A673 (cell line): ENCODE results near the gene FAM13A. TPM values are rescaled to one million over a fixed set of nuclear protein-coding genes. Genes with fewer than 3 reads are reported as not detected.

ENCODE experiments used
- Bru-seq: library from RNA; stranded (reverse); fragments of 400-500 nt; gene quantifications from one replicate; lab custom pipeline; 2021; lab: Mats Ljungman, UMichigan
- BruChase-seq, 2 experiments: library from RNA; stranded (reverse); fragments of 400-500 nt; gene quantifications; one replicate each; lab custom pipeline; 2021; lab: Mats Ljungman, UMichigan
- BruUV-seq: library from RNA; stranded (reverse); fragments of 400-500 nt; replicated peaks from 2 replicates; lab custom pipeline; 2021; lab: Mats Ljungman, UMichigan
- CTCF ChIA-PET: fragments of 300-600 bp; sonication (Branson Sonifier 250); formaldehyde crosslinking; loops from one replicate; lab custom pipeline; 2022; ENCODE audit warnings: antibody characterized with exemption; lab: Charles Lee
- POLR2A ChIA-PET: fragments of 300-600 bp; sonication (Branson Sonifier 250); formaldehyde crosslinking; loops from one replicate; lab custom pipeline; 2022; ENCODE audit warnings: antibody characterized with exemption; ENCODE audit not compliant: low non-redundant PET; lab: Charles Lee
- DNase-seq: peaks from one replicate; pipeline ENCODE4 v3.0.0-alpha.2; 2015; ENCODE audit warnings: low spot score
- H3K27ac ChIP-seq: fragments of 200-600 bp; sonication (generic); 2 replicates; pipeline ENCODE4 v1.5.1; 2016; ENCODE audit warnings: mixed run types, low read depth, mild to moderate bottlenecking, mixed read lengths, antibody characterized with exemption, low read length; ENCODE audit not compliant: poor library complexity, severe bottlenecking
- H3K27me3 ChIP-seq: fragments of 200-600 bp; sonication (generic); replicated peaks from 2 replicates; pipeline ENCODE4 v1.6.1; 2017; ENCODE audit warnings: mixed run types, low read depth, mild to moderate bottlenecking, mixed read lengths, antibody characterized with exemption, low read length; ENCODE audit not compliant: insufficient read depth, poor library complexity
- H3K36me3 ChIP-seq: fragments of 200-600 bp; sonication (generic); 2 replicates; pipeline ENCODE4 v1.6.1; 2016; ENCODE audit warnings: mixed run types, mild to moderate bottlenecking, mixed read lengths, antibody characterized with exemption, low read length; ENCODE audit not compliant: insufficient read depth, poor library complexity, severe bottlenecking
- H3K4me1 ChIP-seq: fragments of 200-600 bp; sonication (generic); 2 replicates; pipeline ENCODE4 v1.6.1; 2017; ENCODE audit warnings: mixed run types, mild to moderate bottlenecking, mixed read lengths, antibody characterized with exemption, low read length; ENCODE audit not compliant: insufficient read depth, poor library complexity, severe bottlenecking
- H3K4me3 ChIP-seq: fragments of 200-600 bp; sonication (generic); 2 replicates; pipeline ENCODE4 v1.5.1; 2016; ENCODE audit warnings: low read depth, mixed run types, mild to moderate bottlenecking, mixed read lengths, low read length; ENCODE audit not compliant: poor library complexity, severe bottlenecking
- H3K9me3 ChIP-seq: fragments of 200-600 bp; sonication (generic); 2 replicates; pipeline ENCODE4 v1.6.1; 2016; ENCODE audit warnings: mixed run types, low read depth, mild to moderate bottlenecking, mixed read lengths, antibody characterized with exemption, low read length; ENCODE audit not compliant: poor library complexity, severe bottlenecking
- EZH2 ChIP-seq: fragments of 200-600 bp; sonication (generic); IDR thresholded peaks from 2 replicates; pipeline ENCODE4 v1.6.1; 2017; ENCODE audit warnings: borderline replicate concordance, low read depth, mild to moderate bottlenecking, mixed read lengths, antibody characterized with exemption, low read length; ENCODE audit not compliant: poor library complexity, severe bottlenecking
- intact Hi-C: fragments of 100-400 bp; cut with micrococcal nuclease; formaldehyde crosslinking; loops from one replicate; pipeline ENCODE4 v1.10.0; 2022; ENCODE audit not compliant: unreplicated experiment
- long read RNA-seq: library from polyadenylated mRNA; stranded (forward); transcript quantifications from one replicate; pipeline ENCODE4 v2.0.0, GENCODE V29; 2022
- total RNA-seq: library from RNA; stranded (reverse); gene quantifications from 2 replicates; pipeline ENCODE4 v1.2.3, GENCODE V29; 2021
- TF ChIP-seq, protein P1 (sequence below): fragments of 300-800, 200-600 bp; sonication (generic); conservative IDR thresholded peaks from 2 replicates; pipeline ENCODE4 v1.5.1; 2017; ENCODE audit warnings: low read depth, mild to moderate bottlenecking, antibody characterized with exemption, low read length, moderate library complexity, mixed read lengths

FAM13A gene
- 15.5 and 16.1 TPM in 2 replicates for total RNA-seq
- Bru-seq, nascent RNA: percentile 72 among the genes with signal in this experiment
- percentile 60 among the genes with signal in this experiment for BruChase-seq, experiment 1, labeled RNA remaining after a 2-hour chase
- BruChase-seq, experiment 2, labeled RNA remaining after a 6-hour chase: percentile 54 among the genes with signal in this experiment
- long read RNA-seq, partial matches to known transcripts: 18 of 31 reads
- long read RNA-seq, other reads (novel, unspliced or antisense): 9 of 31 reads

DNA sequence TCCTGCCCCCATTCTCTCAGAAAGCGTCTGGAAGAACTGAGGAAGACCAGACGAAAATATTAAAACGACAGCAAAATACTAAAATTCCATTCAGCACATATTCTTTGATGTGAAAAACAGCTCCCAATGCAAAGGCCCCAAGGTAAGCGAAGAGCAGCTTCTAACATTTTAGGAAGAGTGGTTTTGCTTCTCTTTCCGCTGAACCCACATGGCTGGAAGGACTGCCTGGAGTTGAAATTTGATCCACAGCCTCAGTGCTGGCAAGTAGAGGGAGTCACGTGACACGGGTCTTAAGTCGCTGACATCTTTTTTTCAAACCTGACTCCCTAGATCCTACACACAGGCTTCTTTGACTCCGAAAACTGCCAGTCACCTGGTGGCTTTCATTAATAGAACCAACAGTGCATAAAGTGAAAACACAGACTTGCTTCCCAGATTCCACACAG is at the start of gene FAM13A:
TSS of gene FAM13A (minus strand) at position 233 of the 446 bp plus-strand sequence. CDS start at position 12, 221 bp downstream.
- Histone ChIP-seq H3K36me3 (no peaks in the 10 kb centered on the region), H3K4me1 (peaks cover 6% of the 10 kb centered on the region), H3K4me3 (peak within 1 kb of the TSS; percentile 44), H3K27ac (peak within 1 kb of the TSS; percentile 67), H3K27me3 (no peaks in the 10 kb centered on the region), H3K9me3 (no peaks in the 10 kb centered on the region)
- TF ChIP-seq, protein P1, sequence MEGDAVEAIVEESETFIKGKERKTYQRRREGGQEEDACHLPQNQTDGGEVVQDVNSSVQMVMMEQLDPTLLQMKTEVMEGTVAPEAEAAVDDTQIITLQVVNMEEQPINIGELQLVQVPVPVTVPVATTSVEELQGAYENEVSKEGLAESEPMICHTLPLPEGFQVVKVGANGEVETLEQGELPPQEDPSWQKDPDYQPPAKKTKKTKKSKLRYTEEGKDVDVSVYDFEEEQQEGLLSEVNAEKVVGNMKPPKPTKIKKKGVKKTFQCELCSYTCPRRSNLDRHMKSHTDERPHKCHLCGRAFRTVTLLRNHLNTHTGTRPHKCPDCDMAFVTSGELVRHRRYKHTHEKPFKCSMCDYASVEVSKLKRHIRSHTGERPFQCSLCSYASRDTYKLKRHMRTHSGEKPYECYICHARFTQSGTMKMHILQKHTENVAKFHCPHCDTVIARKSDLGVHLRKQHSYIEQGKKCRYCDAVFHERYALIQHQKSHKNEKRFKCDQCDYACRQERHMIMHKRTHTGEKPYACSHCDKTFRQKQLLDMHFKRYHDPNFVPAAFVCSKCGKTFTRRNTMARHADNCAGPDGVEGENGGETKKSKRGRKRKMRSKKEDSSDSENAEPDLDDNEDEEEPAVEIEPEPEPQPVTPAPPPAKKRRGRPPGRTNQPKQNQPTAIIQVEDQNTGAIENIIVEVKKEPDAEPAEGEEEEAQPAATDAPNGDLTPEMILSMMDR: no peak
- no peak for TF ChIP-seq EZH2
- peak; percentile 90 for DNase-seq
- CTCF ChIA-PET: interaction anchor here (0.7 kb wide), 1 partner anchor 34 kb away, joined by 7 read pairs; no protein-coding TSS in a partner anchor
- intact Hi-C loops: no loop called here
- POLR2A ChIA-PET: no interaction called here
- no TSS peak for BruUV-seq

DNA sequence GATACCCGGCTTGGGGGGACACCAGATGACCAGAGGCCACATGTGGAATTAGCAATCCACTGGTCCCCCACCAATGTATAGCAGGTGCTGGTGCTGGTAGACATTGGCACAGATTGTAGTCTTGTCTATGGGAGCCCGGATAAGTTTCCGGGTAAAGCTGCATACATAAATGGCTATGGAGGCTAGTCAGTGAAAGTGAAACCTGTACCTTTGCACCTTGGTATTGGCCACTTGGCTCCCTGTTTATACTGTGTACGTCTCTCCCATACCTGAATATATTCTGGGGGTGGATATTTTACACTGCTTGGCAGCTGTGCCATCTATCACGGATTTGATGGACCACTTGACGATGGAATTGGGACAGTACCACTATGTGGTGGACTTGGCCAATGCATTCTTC is 48.7 kb upstream of the FAM13A start:
- H3K27ac ChIP-seq: no peak overlapping the region
- ChIA-PET POLR2A (no interaction called here), CTCF (no interaction called here)
- peaks cover 5% of the 10 kb centered on the region for H3K4me1 ChIP-seq
- BruUV-seq: no TSS peak
- no peak for DNase-seq
- H3K36me3 ChIP-seq: no peaks in the 10 kb centered on the region
- H3K27me3 ChIP-seq: peaks cover 17% of the 10 kb centered on the region
- intact Hi-C loops: no loop called here
- TF ChIP-seq EZH2: no peak
- TF ChIP-seq, protein P1: no peak
- no peak overlapping the region for H3K4me3 ChIP-seq
- no peaks in the 10 kb centered on the region for H3K9me3 ChIP-seq

DNA sequence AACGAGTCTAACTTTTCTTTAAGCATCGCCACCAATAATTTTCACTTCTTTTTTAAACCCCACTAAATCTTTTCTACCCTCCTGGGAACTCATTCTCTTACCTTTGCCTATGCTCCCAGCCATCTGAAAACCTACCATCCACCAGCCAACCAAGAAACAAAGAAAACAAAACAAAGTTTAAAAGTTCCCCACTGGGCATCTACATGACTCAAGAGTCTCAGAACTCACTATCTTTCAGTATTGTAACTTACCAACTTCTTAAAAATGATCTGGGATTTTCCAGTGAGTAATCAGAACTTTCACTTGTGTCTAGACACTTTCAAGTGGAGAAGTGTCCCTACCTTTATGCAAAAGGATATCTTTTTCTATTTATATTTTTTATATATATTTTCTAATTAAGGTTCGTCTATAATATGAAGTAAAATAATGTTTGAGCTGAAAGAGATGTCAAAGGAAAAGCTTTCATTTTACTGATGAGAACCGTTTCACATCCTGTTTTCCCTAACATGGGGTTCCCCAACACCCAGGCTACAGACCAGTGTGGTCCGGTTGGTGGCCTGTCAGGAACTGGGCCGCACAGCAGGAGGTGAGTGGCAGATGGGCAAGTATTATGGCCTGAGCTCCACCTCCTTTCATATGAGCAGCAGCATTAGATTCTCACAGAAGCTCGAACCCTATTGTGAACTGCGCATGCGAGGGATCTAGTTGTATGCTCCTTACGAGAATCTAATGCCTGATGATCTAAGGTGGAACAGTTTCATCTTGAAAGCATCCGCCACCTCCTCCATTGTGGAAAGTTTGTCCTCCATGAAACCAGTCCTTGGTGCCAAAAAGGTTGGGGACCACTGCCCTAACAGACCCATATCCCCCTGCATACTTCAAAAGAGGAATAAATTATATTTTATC is 44.5 kb upstream of the FAM13A start:
- H3K27ac ChIP-seq: no peak overlapping the region
- no peaks in the 10 kb centered on the region for H3K36me3 ChIP-seq
- no peak overlapping the region for H3K4me3 ChIP-seq
- H3K27me3 ChIP-seq: no peaks in the 10 kb centered on the region
- DNase-seq: no peak
- TF ChIP-seq EZH2: no peak
- TF ChIP-seq, protein P1: no peak
- ChIA-PET POLR2A (no interaction called here), CTCF (no interaction called here)
- no TSS peak for BruUV-seq
- H3K9me3 ChIP-seq: no peaks in the 10 kb centered on the region
- H3K4me1 ChIP-seq: no peaks in the 10 kb centered on the region
- intact Hi-C loops: no loop called here
